Brain microvascular endothelial cell (primary cell): ENCODE data around the gene ZNF524.
"Not testable (repeated sequence)": the region's sequence is repeated elsewhere in the genome, so short reads cannot be mapped to it uniquely, and the experiment has no call there.

Source experiments
- DNase-seq: peaks from one replicate; pipeline ENCODE4 v3.0.0-alpha.2; 2020
- H3K27ac ChIP-seq: fragments of 250-450 bp; sonication (Bioruptor Pico); 2 replicates; pipeline ENCODE4 v1.5.1; 2020; ENCODE audit warnings: mild to moderate bottlenecking, moderate library complexity
- H3K27me3 ChIP-seq: fragments of 250-450 bp; sonication (Bioruptor Pico); replicated peaks from 2 replicates; pipeline ENCODE4 v1.5.1; 2020; ENCODE audit warnings: mild to moderate bottlenecking
- H3K36me3 ChIP-seq: fragments of 250-450 bp; sonication (Bioruptor Pico); replicated peaks from 2 replicates; pipeline ENCODE4 v1.5.1; 2020; ENCODE audit warnings: mild to moderate bottlenecking
- H3K4me3 ChIP-seq: 2 replicates; pipeline ENCODE4 v1.5.1; 2011; ENCODE audit warnings: low read depth, mild to moderate bottlenecking, control low read depth, low read length, moderate library complexity
- CTCF ChIP-seq: IDR thresholded peaks from 2 replicates; pipeline ENCODE4 v1.5.1; 2011; ENCODE audit warnings: low read depth, mild to moderate bottlenecking, moderate library complexity, low read length, control low read depth, inconsistent platforms; ENCODE audit errors: missing control alignments
- in situ Hi-C: cut with HindIII; loops from 2 replicates; pipeline ENCODE4 v1.10.0; 2017; ENCODE audit warnings: low sequenced_read_pairs, low pct_ligation_motif_present

ZNF524 gene

GRCh38 chr19:55581145-55581822, 18.8 kb upstream of the ZNF524 start:
- no peak for DNase-seq
- in situ Hi-C loops: no loop called here
- peak overlapping the region; percentile 94 for H3K4me3 ChIP-seq
- H3K27me3 ChIP-seq: no peaks in the 10 kb centered on the region
- peak overlapping the region; percentile 50 for H3K27ac ChIP-seq
- no peak for TF ChIP-seq CTCF
- H3K36me3 ChIP-seq: peaks cover 14% of the 10 kb centered on the region

GRCh38 chr19:55581823-55582223, 18.3 kb upstream of the ZNF524 start:
- no peak for DNase-seq
- TF ChIP-seq CTCF: no peak
- H3K36me3 ChIP-seq: peaks cover 13% of the 10 kb centered on the region
- in situ Hi-C loops: no loop called here
- no peak overlapping the region for H3K27ac ChIP-seq
- H3K27me3 ChIP-seq: no peaks in the 10 kb centered on the region
- H3K4me3 ChIP-seq: no peak overlapping the region

- H3K4me3 ChIP-seq, DNase-seq, H3K27ac ChIP-seq, in situ Hi-C loops, H3K27me3 ChIP-seq, H3K36me3 ChIP-seq: not testable (repeated sequence)
Measured at GRCh38 chr19:55582284-55582683, 17.8 kb upstream of the ZNF524 start.

- DNase-seq, H3K4me3 ChIP-seq, H3K27ac ChIP-seq, in situ Hi-C loops, H3K36me3 ChIP-seq, H3K27me3 ChIP-seq: not testable (repeated sequence)
Measured at GRCh38 chr19:55583897-55584296, 16.2 kb upstream of the ZNF524 start.

GRCh38 chr19:55584871-55585270, 15.2 kb upstream of the ZNF524 start:
- in situ Hi-C loops: no loop called here
- Histone ChIP-seq H3K27ac (no peak overlapping the region), H3K27me3 (no peaks in the 10 kb centered on the region), H3K4me3 (no peak overlapping the region), H3K36me3 (no peaks in the 10 kb centered on the region)
- TF ChIP-seq CTCF: no peak
- no peak for DNase-seq

- TF ChIP-seq CTCF: no peak
- H3K4me3 ChIP-seq: peak overlapping the region; percentile 47
- H3K27me3 ChIP-seq: no peaks in the 10 kb centered on the region
- H3K36me3 ChIP-seq: no peaks in the 10 kb centered on the region
- H3K27ac ChIP-seq: no peak overlapping the region
- in situ Hi-C loops: no loop called here
- peak; percentile 71 for DNase-seq
Measured at GRCh38 chr19:55585658-55586339, 14.3 kb upstream of the ZNF524 start.
